Common myeloid progenitor, CD34-positive (primary cell): ENCODE results near the gene PPM1A.
"Not testable (repeated sequence)": the region's sequence is repeated elsewhere in the genome, so short reads cannot be mapped to it uniquely, and the experiment has no call there.

Source experiments
- CTCF ChIA-PET: fragments of 350-600 bp; sonication (Branson Sonifier 250); formaldehyde crosslinking; loops from one replicate; lab custom pipeline; 2021; ENCODE audit warnings: antibody characterized with exemption; lab: Charles Lee
- POLR2A ChIA-PET: fragments of 350-600 bp; sonication (Branson Sonifier 250); formaldehyde crosslinking; loops from one replicate; lab custom pipeline; 2021; ENCODE audit warnings: antibody characterized with exemption; lab: Charles Lee
- DNase-seq, 3 donors: peaks; one replicate each; pipeline versions ENCODE4 v3.0.0 to v3.0.0-alpha.2; 2013
- H3K27ac ChIP-seq, 2 experiments: 1 replicate in 1 of 2; 2 replicates in 1 of 2; pipeline ENCODE4 v1.7.0; 2013; ENCODE audit warnings: inconsistent platforms in 2 of 2, low read length in 2 of 2, mild to moderate bottlenecking in 2 of 2, low read depth in 1 of 2, moderate library complexity in 1 of 2; ENCODE audit not compliant: severe bottlenecking in 2 of 2, insufficient read depth in 1 of 2, poor library complexity in 1 of 2
- H3K27me3 ChIP-seq, 5 experiments: replicated peaks in 2 of 5; 1 replicate in 3 of 5; 2 replicates in 2 of 5; pipeline versions ENCODE4 v1.6.1 to v1.7.0; 2013; ENCODE audit warnings: low read length in 4 of 5, mild to moderate bottlenecking in 2 of 5, moderate library complexity in 2 of 5, inconsistent platforms in 1 of 5; ENCODE audit not compliant: insufficient read depth in 5 of 5, control insufficient read depth in 4 of 5
- H3K36me3 ChIP-seq, 4 experiments: 1 replicate in 2 of 4; 2 replicates in 2 of 4; pipeline versions ENCODE4 v1.6.1 to v1.7.0; 2013; ENCODE audit warnings: low read length in 3 of 4, control low read depth in 1 of 4, mild to moderate bottlenecking in 1 of 4; ENCODE audit not compliant: control insufficient read depth in 4 of 4, insufficient read depth in 4 of 4
- H3K4me1 ChIP-seq, 4 experiments: 1 replicate in 3 of 4; 2 replicates in 1 of 4; pipeline versions ENCODE4 v1.6.1 to v1.7.1; 2013; ENCODE audit warnings: low read length in 3 of 4, mild to moderate bottlenecking in 3 of 4, control low read depth in 1 of 4, inconsistent platforms in 1 of 4, moderate library complexity in 1 of 4; ENCODE audit not compliant: control insufficient read depth in 4 of 4, insufficient read depth in 4 of 4; ENCODE audit errors: control extremely low read depth in 1 of 4
- H3K4me3 ChIP-seq, 7 experiments: 1 replicate in 4 of 7; 2 replicates in 3 of 7; pipeline versions ENCODE4 v1.5.1 to v1.7.0; 2013; ENCODE audit warnings: mild to moderate bottlenecking in 7 of 7, low read length in 6 of 7, moderate library complexity in 6 of 7, inconsistent platforms in 2 of 7, low read depth in 2 of 7, control low read depth in 1 of 7; ENCODE audit not compliant: insufficient read depth in 4 of 7, control insufficient read depth in 1 of 7; ENCODE audit errors: extremely low read depth in 1 of 7
- H3K9me3 ChIP-seq, 5 experiments: 1 replicate in 4 of 5; 2 replicates in 1 of 5; pipeline versions ENCODE4 v1.6.1 to v1.7.1; 2013; ENCODE audit warnings: low read length in 4 of 5, mild to moderate bottlenecking in 2 of 5, inconsistent platforms in 1 of 5, low read depth in 1 of 5, moderate library complexity in 1 of 5; ENCODE audit not compliant: control insufficient read depth in 4 of 5, insufficient read depth in 2 of 5; ENCODE audit errors: control extremely low read depth in 1 of 5
- WGBS: methylation state at CpG from one replicate; pipeline ENCODE4 v1.1.5; 2013; ENCODE audit not compliant: insufficient coverage; 5-methylcytosine and 5-hydroxymethylcytosine counted together

The PPM1A gene

DNA sequence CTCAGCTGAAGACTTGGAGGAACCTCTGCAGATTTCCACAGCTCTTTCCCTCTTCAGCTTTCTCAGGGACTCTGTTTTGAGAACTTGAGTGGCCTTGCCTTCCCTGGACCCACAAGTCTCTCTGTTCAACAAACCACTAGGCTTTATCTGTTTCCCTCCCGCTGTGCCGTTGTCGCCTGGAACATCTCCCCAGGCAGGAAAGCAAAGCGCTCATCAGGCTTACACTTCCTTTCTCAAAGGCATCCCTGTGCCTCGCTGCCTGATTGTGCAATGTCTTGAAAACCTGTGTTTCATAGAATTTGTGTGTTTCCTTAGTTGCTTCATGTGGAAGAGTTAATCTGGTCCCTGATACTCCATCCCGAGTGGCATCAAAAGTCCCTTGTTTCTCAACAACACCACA is 64.1 kb downstream of the PPM1A start:
- Histone ChIP-seq H3K27me3 (no peaks in the 10 kb centered on the region), H3K36me3 (no peaks in the 10 kb centered on the region), H3K27ac (no peak overlapping the region), H3K4me3 (peak overlapping the region in 1 of 7 experiments; percentile 1), H3K4me1 (peaks cover 0 to 5% (median 2%) of the 10 kb centered on the region in 4 experiments), H3K9me3 (no peaks in the 10 kb centered on the region)
- ChIA-PET CTCF (interaction anchor here (1.5 to 2.2 kb wide), 3 partner anchors 12 to 17 kb away, joined by 4 to 6 read pairs (median 5); no protein-coding TSS in a partner anchor), POLR2A (no interaction called here)
- 55% methylated on average over 5 of the region's 6 CpGs for WGBS
- DNase-seq, result peak in 2 of 3 donors; percentile 39 to 49

DNA sequence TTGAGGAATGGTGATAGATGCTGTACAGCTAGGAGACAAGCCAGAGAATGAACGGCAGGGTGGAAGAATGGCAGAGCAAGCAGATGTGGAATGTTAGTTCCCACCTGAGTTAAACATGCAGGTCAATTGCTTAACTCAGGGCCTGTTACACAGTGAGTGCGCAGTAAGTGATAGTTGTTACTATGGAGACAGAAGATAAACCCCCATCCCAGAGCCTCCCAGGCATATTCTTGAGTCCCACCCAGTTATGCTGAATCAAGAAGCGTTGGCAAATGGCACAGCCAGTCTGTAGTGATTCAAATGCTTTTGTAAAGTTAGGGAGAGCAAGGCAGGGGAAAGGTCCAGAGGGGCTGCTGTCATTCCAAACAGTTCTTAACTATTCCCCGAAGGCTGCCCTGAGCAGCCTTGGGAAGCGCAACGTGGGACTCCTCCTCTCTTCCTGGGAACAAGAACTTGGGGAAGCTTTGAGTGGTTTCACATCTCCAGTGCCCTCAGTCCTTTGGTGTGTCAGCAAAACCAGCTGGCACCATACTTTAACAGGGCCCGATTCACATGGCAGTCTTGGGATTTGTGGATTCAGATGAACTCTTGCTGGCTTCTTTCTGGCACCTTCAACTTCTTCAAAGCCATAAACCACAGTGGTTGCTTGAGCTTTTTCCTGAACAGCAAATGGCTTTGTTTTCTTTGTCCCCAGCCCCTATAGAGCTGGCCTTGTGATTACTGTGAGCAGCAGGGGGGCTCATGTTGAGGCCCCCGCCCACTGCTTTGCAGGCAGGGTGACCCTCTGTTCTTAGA is 66.4 kb downstream of the PPM1A start:
- Histone ChIP-seq H3K9me3 (no peaks in the 10 kb centered on the region), H3K27me3 (no peaks in the 10 kb centered on the region), H3K27ac (no peak overlapping the region), H3K4me3 (no peak overlapping the region), H3K36me3 (no peaks in the 10 kb centered on the region), H3K4me1 (peaks cover 0 to 5% (median 2%) of the 10 kb centered on the region in 4 experiments)
- ChIA-PET POLR2A (no interaction called here), CTCF (interaction anchor here (0.8 kb wide), 1 partner anchor 9 kb away, joined by 3 read pairs; no protein-coding TSS in a partner anchor)
- 97% methylated on average over 8 of the region's 8 CpGs for whole genome bisulfite sequencing
- no peak for DNase-seq

DNA sequence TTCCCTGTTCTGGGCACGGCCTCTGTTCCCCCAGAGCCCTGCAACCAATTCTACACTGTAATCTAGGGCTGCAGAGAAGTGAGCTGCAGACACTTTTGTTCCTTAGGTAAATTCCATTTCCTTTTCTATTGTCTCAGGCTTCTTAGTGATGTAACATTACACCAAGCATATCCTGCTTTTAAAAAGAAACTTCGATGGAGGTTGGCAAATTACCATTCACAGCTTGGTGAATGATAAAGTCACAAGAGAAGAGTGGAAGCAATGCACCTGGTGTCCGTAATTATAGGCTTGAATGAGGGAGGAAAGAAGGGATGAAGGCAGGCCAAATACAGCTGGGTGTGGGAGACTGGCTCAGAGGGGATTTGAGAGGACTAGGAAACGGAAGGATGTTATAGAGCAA is 68.6 kb downstream of the PPM1A start:
- CTCF ChIA-PET, result interaction anchor here (3.3 kb wide), 1 partner anchor 10 kb away, joined by 9 read pairs; no protein-coding TSS in a partner anchor
- 81% methylated on average over 3 of the region's 4 CpGs for WGBS
- no peak for DNase-seq

GRCh38 chr14:60320860-60321259 is 71.8 kb downstream of the PPM1A start:
- DNase-seq, result not testable (repeated sequence)
- 75% methylated on average over 2 of the region's 3 CpGs for WGBS

More for the DNA sequence above, 68.6 kb downstream of the PPM1A start:
- Histone ChIP-seq H3K4me3 (no peak overlapping the region), H3K27me3 (no peaks in the 10 kb centered on the region), H3K27ac (no peak overlapping the region), H3K36me3 (no peaks in the 10 kb centered on the region), H3K4me1 (peaks cover 0 to 5% (median 2%) of the 10 kb centered on the region in 4 experiments), H3K9me3 (no peaks in the 10 kb centered on the region)
- POLR2A ChIA-PET, result no interaction called here

GRCh38 chr14:60323199-60323896 is 74.3 kb downstream of the PPM1A start:
- Histone ChIP-seq H3K4me3 (no peak overlapping the region), H3K4me1 (peaks cover 2 to 10% (median 9%) of the 10 kb centered on the region in 4 experiments), H3K27ac (no peak overlapping the region), H3K36me3 (no peaks in the 10 kb centered on the region), H3K9me3 (no peaks in the 10 kb centered on the region), H3K27me3 (peaks cover 0 to 2% (median 0%) of the 10 kb centered on the region in 5 experiments)
- ChIA-PET CTCF (interaction anchor here (1.0 to 1.5 kb wide), 2 partner anchors 9 to 136 kb away, joined by 3 read pairs; no protein-coding TSS in a partner anchor), POLR2A (no interaction called here)
- DNase-seq, result no peak
- WGBS, result 98% methylated on average over 10 of the region's 14 CpGs

More at GRCh38 chr14:60320860-60321259, 71.8 kb downstream of the PPM1A start:
- POLR2A ChIA-PET, H3K27ac ChIP-seq, H3K4me3 ChIP-seq, H3K36me3 ChIP-seq, H3K9me3 ChIP-seq, H3K4me1 ChIP-seq, H3K27me3 ChIP-seq: not testable (repeated sequence)
- CTCF ChIA-PET, result interaction anchor here (0.7 to 1.0 kb wide), 3 partner anchors 9 to 11 kb away, joined by 3 to 5 read pairs (median 3); no protein-coding TSS in a partner anchor

- ChIA-PET POLR2A (interaction anchor here (0.6 kb wide), 2 partner anchors 231 to 236 kb away, joined by 4 to 5 read pairs; no protein-coding TSS in a partner anchor), CTCF (interaction anchor here (1.0 kb wide), 1 partner anchor 15 kb away, joined by 3 read pairs; no protein-coding TSS in a partner anchor)
- Histone ChIP-seq H3K4me1 (peaks cover 2 to 17% (median 11%) of the 10 kb centered on the region in 4 experiments), H3K36me3 (no peaks in the 10 kb centered on the region), H3K27ac (no peak overlapping the region), H3K27me3 (peaks cover 0 to 4% (median 0%) of the 10 kb centered on the region in 5 experiments), H3K4me3 (no peak overlapping the region), H3K9me3 (no peaks in the 10 kb centered on the region)
- 97% methylated on average over 2 of the region's 2 CpGs for WGBS
- no peak for DNase-seq
Observed at GRCh38 chr14:60324837-60325236, 75.8 kb downstream of the PPM1A start.
